Suppressor macrophage treated with lipopolysaccharide for 4 hours (primary cell): ENCODE results near the gene HBG2.
A peak's percentile ranks its signal among the peaks of the same experiment; 100 is the strongest.
"Not testable (repeated sequence)": the region's sequence is repeated elsewhere in the genome, so short reads cannot be mapped to it uniquely, and the experiment has no call there.

Experiments used
- DNase-seq: peaks from one replicate; pipeline ENCODE4 v3.0.0-alpha.2; 2020

HBG2 gene

GRCh38 chr11:5254646-5255413 lies at the start of gene HBG2:
Gene HBG2, minus strand, starts transcription at chr11:5254781. Its CDS starts 53 bp downstream, at chr11:5254728.
- not testable (repeated sequence) for DNase-seq

GRCh38 chr11:5304046-5304445 lies 49.5 kb upstream of the HBG2 start:
- no peak for DNase-seq

GRCh38 chr11:5303626-5304025 lies 49.0 kb upstream of the HBG2 start:
- no peak for DNase-seq

- DNase-seq, result no peak
Measured at GRCh38 chr11:5301846-5302245, 47.3 kb upstream of the HBG2 start, which contains the start of gene OR51B4. Gene OR51B4, minus strand, starts transcription at chr11:5301946. Its CDS starts 0 bp downstream, at chr11:5301946.

GRCh38 chr11:5300251-5300650 lies 45.7 kb upstream of the HBG2 start:
- DNase-seq, result no peak

- DNase-seq, result no peak
Measured at GRCh38 chr11:5298451-5298850, 43.9 kb upstream of the HBG2 start.

- DNase-seq, result no peak
Measured at GRCh38 chr11:5297721-5298323, 43.2 kb upstream of the HBG2 start.

- not testable (repeated sequence) for DNase-seq
Measured at GRCh38 chr11:5294342-5294995, 39.9 kb upstream of the HBG2 start.

GRCh38 chr11:5293028-5293427 lies 38.4 kb upstream of the HBG2 start:
- DNase-seq, result no peak

GRCh38 chr11:5291207-5291838 lies 36.7 kb upstream of the HBG2 start:
- DNase-seq, result peak; percentile 14

- DNase-seq, result no peak
Measured at GRCh38 chr11:5290106-5290505, 35.5 kb upstream of the HBG2 start.

- DNase-seq, result no peak
Measured at GRCh38 chr11:5289696-5290095, 35.1 kb upstream of the HBG2 start.

- no peak for DNase-seq
Measured at GRCh38 chr11:5288906-5289550, 34.4 kb upstream of the HBG2 start.

GRCh38 chr11:5288108-5288905 lies 33.7 kb upstream of the HBG2 start:
- DNase-seq, result no peak

GRCh38 chr11:5286901-5287300 lies 32.3 kb upstream of the HBG2 start:
- no peak for DNase-seq

- DNase-seq, result no peak
Measured at GRCh38 chr11:5286351-5286750, 31.8 kb upstream of the HBG2 start.

GRCh38 chr11:5285703-5286340 lies 31.2 kb upstream of the HBG2 start:
- no peak for DNase-seq

- DNase-seq, result no peak
Measured at GRCh38 chr11:5284637-5285036, 30.1 kb upstream of the HBG2 start.

- DNase-seq, result no peak
Measured at GRCh38 chr11:5283882-5284281, 29.3 kb upstream of the HBG2 start.

- DNase-seq, result no peak
Measured at GRCh38 chr11:5283086-5283485, 28.5 kb upstream of the HBG2 start.

- no peak for DNase-seq
Measured at GRCh38 chr11:5282628-5283027, 28.0 kb upstream of the HBG2 start.

- no peak for DNase-seq
Measured at GRCh38 chr11:5281596-5281995, 27.0 kb upstream of the HBG2 start.
